Spleen (tissue), 11 donors: Measurements from ENCODE around the gene TMEM116. TPM values are rescaled to one million over a fixed set of nuclear protein-coding genes. Genes with fewer than 3 reads are reported as not detected.

ENCODE experiments used
- DNase-seq: peaks from one replicate; pipeline ENCODE4 v3.0.0-alpha.2; 2020
- H3K27ac ChIP-seq, 8 donors: fragments of 200-600 bp; sonication (generic) in 7 of 8; 1 replicate in 4 of 8; 2 replicates in 4 of 8; pipeline versions ENCODE4 v1.5.0 to v1.8.0; 2016 to 2021; ENCODE audit warnings: inconsistent platforms in 4 of 8, mild to moderate bottlenecking in 4 of 8, moderate library complexity in 1 of 8
- H3K27me3 ChIP-seq, 7 donors: fragments of 200-600 bp; sonication (generic) in 6 of 7; replicated peaks in 1 of 7; 1 replicate in 4 of 7; 2 replicates in 3 of 7; pipeline versions ENCODE4 v1.5.0 to v1.8.0; 2016 to 2021; ENCODE audit warnings: inconsistent platforms in 3 of 7, mild to moderate bottlenecking in 1 of 7
- H3K36me3 ChIP-seq, 6 donors: fragments of 200-600 bp; sonication (generic) in 5 of 6; 1 replicate in 4 of 6; 2 replicates in 2 of 6; pipeline versions ENCODE4 v1.5.0 to v1.8.0; 2016 to 2021; ENCODE audit warnings: inconsistent platforms in 2 of 6
- H3K4me1 ChIP-seq, 6 donors: fragments of 200-600 bp; sonication (generic) in 5 of 6; 1 replicate in 3 of 6; 2 replicates in 3 of 6; pipeline versions ENCODE4 v1.5.0 to v1.8.0; 2016 to 2021; ENCODE audit warnings: inconsistent platforms in 3 of 6
- H3K4me3 ChIP-seq, 8 donors: fragments of 200-600 bp; sonication (generic) in 7 of 8; 1 replicate in 4 of 8; 2 replicates in 4 of 8; pipeline versions ENCODE4 v1.5.0 to v1.8.0; 2016 to 2021; ENCODE audit warnings: inconsistent platforms in 4 of 8, mild to moderate bottlenecking in 4 of 8, moderate library complexity in 2 of 8
- H3K9me3 ChIP-seq, 8 donors: fragments of 200-600 bp; sonication (generic) in 7 of 8; 1 replicate in 4 of 8; 2 replicates in 4 of 8; pipeline versions ENCODE4 v1.5.0 to v1.8.0; 2016 to 2021; ENCODE audit warnings: inconsistent platforms in 4 of 8
- POLR2A ChIP-seq, 3 donors: fragments of 450-650 bp; IDR thresholded peaks; one replicate each; pipeline ENCODE4 v1.5.1; 2017; ENCODE audit warnings: antibody characterized with exemption in 3 of 3, mild to moderate bottlenecking in 1 of 3
- POLR2AphosphoS5 ChIP-seq, 3 donors: sonication (generic); formaldehyde crosslinking; IDR thresholded peaks; one replicate each; pipeline ENCODE4 v1.5.1; 2017; ENCODE audit warnings: antibody characterized with exemption in 3 of 3
- WGBS, 5 donors: extraction: QIAGEN DNeasy Blood & Tissue Kit in 3 of 5; methylation state at CpG; one replicate each; pipeline versions ENCODE4 v1.1.5 to v1.1.7; 2013 to 2018; 5-methylcytosine and 5-hydroxymethylcytosine counted together
- intact Hi-C: fragments of 100-400 bp; cut with DNase I; formaldehyde crosslinking; loops from one replicate; pipeline ENCODE4 v1.15.0; 2023; ENCODE audit warnings: low total_unique reads
- polyA plus RNA-seq, 3 donors: library from polyadenylated mRNA; stranded (reverse); fragments of 200-250 nt; gene quantifications; one replicate each; pipeline ENCODE4 v1.2.1, GENCODE V29; 2013
- total RNA-seq, 7 donors: library from RNA; depleted of rRNA in 3 of 7; stranded (reverse); fragments of >200 nt in 3 of 7; fragmentation: NEBNext Ultra II Directional in 4 of 7; extraction: Animal tissue kit (Norgen Biotek cat#: 25700) in 4 of 7; gene quantifications; one replicate each; pipeline versions ENCODE4 v1.1.0 to v1.2.1, GENCODE V29; 2016 to 2021
- TF ChIP-seq, protein P1 (sequence below), 11 experiments: fragments of 200-600 bp in 7 of 11; fragments of 450-650 bp in 4 of 11; sonication (generic) in 4 of 11; IDR thresholded peaks in 8 of 11; conservative IDR thresholded peaks in 3 of 11; 1 replicate in 7 of 11; 2 replicates in 4 of 11; pipeline versions ENCODE4 v1.4.0 to v1.8.0; 2016 to 2021; ENCODE audit warnings: antibody characterized with exemption in 11 of 11, inconsistent platforms in 4 of 11, mild to moderate bottlenecking in 1 of 11
- donor health status: healthy with polysubstance abuse.
- donor health status: DM: no; HTN: no; CAD: no; lungs with moderate emphysema.
- donor health status: DM: no; HTN: no; CAD: no.
- donor health status: Bipolar disorder and iron deficiency.
- donor health status: healthy.
- donor health status: DM: no; HTN: no; CAD: no.
- donor health status: DM: yes; HTN: yes; CAD: no.

The TMEM116 gene
- total and polyA plus RNA-seq, 10 donors, result 5.4 to 15.2 (median 10.6) TPM

DNA sequence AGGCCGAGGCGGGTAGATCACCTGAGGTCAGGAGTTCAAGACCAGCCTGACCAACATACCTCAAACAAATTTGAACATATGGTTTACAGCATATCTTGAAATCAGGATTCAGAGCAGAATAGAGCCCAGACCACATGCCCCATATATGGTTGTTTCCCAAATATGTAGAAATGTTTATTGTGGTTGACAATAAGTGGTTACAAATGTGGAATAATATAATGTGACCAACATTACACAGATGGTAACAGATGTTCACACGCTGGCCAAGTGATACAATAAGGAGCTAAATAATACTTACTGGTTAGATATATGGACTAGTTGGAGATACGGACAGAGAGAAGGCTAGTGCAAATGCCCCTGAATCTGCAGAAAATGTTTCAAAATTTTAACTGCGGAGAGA is 85.6 kb downstream of the TMEM116 start:
- Histone ChIP-seq H3K9me3 (no peaks in the 10 kb centered on the region), H3K36me3 (peaks cover 0 to 16% (median 3%) of the 10 kb centered on the region in 6 donors), H3K27ac (no peak overlapping the region), H3K27me3 (no peaks in the 10 kb centered on the region), H3K4me3 (no peak overlapping the region), H3K4me1 (no peaks in the 10 kb centered on the region)
- TF ChIP-seq POLR2A (IDR thresholded peaks at IDR 0.05), result no peak
- TF ChIP-seq, protein P1, sequence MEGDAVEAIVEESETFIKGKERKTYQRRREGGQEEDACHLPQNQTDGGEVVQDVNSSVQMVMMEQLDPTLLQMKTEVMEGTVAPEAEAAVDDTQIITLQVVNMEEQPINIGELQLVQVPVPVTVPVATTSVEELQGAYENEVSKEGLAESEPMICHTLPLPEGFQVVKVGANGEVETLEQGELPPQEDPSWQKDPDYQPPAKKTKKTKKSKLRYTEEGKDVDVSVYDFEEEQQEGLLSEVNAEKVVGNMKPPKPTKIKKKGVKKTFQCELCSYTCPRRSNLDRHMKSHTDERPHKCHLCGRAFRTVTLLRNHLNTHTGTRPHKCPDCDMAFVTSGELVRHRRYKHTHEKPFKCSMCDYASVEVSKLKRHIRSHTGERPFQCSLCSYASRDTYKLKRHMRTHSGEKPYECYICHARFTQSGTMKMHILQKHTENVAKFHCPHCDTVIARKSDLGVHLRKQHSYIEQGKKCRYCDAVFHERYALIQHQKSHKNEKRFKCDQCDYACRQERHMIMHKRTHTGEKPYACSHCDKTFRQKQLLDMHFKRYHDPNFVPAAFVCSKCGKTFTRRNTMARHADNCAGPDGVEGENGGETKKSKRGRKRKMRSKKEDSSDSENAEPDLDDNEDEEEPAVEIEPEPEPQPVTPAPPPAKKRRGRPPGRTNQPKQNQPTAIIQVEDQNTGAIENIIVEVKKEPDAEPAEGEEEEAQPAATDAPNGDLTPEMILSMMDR (IDR thresholded peaks at IDR 0.05 in 8 of 11, conservative IDR thresholded peaks at IDR 0.05 in 3 of 11), result no peak
- no peak for TF ChIP-seq POLR2AphosphoS5 (IDR thresholded peaks at IDR 0.05)
- WGBS, 5 donors, result 92 to 97% (median 94%) methylated on average over 5 of the region's 5 CpGs
- DNase-seq, result no peak
- intact Hi-C loops, result no loop called here

DNA sequence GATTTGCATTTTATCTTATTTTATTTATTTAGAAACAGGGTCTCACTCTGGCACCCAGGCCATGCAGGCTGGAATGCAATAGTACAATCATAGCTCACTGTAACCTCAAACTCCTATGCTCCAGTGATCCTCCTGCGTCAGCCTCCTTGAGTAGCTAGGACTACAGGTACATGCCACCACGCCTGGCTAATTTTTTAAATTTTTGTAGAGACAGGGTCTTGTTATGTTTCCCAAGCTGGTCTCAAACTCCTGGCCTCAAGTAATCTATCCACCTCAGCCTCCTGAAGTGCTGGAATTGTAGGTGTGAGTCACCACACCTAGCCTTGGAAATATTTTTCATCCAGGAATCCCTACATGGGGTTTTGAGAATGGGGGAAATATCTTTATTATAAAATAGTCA is 86.3 kb downstream of the TMEM116 start:
- 94 to 98% (median 95%) methylated on average over 2 of the region's 2 CpGs for WGBS, 5 donors
- no peaks in the 10 kb centered on the region for H3K9me3 ChIP-seq
- intact Hi-C loops, result no loop called here
- H3K4me1 ChIP-seq, result no peaks in the 10 kb centered on the region
- no peak overlapping the region for H3K4me3 ChIP-seq
- peaks cover 0 to 9% (median 1%) of the 10 kb centered on the region in 6 donors for H3K36me3 ChIP-seq
- H3K27me3 ChIP-seq, result no peaks in the 10 kb centered on the region
- H3K27ac ChIP-seq, result no peak overlapping the region
- DNase-seq, result no peak
- TF ChIP-seq POLR2AphosphoS5 (IDR thresholded peaks at IDR 0.05), result no peak
- TF ChIP-seq, protein P1 (IDR thresholded peaks at IDR 0.05 in 8 of 11, conservative IDR thresholded peaks at IDR 0.05 in 3 of 11), result no peak
- TF ChIP-seq POLR2A (IDR thresholded peaks at IDR 0.05), result no peak

DNA sequence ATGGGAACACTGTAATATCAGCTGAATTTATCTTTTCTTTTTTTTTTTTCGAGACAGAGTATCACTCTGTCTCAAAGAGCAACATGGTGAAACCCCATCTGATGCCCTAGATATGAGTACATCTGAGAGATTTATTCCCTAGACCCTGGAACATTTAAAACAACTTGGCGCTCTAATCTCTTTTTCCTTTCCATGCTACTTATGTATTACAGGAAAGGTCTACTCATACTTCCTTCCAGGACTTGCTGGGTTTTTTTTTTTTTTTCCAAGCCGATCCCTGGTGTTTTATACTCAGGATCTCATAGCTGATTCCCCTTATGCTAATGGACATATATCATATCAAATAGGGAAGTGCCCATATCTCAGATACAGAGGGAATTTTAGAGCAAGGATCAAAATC is 87.8 kb downstream of the TMEM116 start:
- intact Hi-C loops, result no loop called here
- no peak overlapping the region for H3K4me3 ChIP-seq
- no peak for TF ChIP-seq POLR2AphosphoS5 (IDR thresholded peaks at IDR 0.05)
- TF ChIP-seq, protein P1 (IDR thresholded peaks at IDR 0.05 in 8 of 11, conservative IDR thresholded peaks at IDR 0.05 in 3 of 11), result no peak
- TF ChIP-seq POLR2A (IDR thresholded peaks at IDR 0.05), result no peak
- no peak for DNase-seq
- 63 to 79% (median 67%) methylated on average over 3 of the region's 3 CpGs for WGBS, 5 donors
- H3K27ac ChIP-seq, result no peak overlapping the region
- no peaks in the 10 kb centered on the region for H3K36me3 ChIP-seq
- H3K4me1 ChIP-seq, result no peaks in the 10 kb centered on the region
- H3K27me3 ChIP-seq, result no peaks in the 10 kb centered on the region
- H3K9me3 ChIP-seq, result no peaks in the 10 kb centered on the region

DNA sequence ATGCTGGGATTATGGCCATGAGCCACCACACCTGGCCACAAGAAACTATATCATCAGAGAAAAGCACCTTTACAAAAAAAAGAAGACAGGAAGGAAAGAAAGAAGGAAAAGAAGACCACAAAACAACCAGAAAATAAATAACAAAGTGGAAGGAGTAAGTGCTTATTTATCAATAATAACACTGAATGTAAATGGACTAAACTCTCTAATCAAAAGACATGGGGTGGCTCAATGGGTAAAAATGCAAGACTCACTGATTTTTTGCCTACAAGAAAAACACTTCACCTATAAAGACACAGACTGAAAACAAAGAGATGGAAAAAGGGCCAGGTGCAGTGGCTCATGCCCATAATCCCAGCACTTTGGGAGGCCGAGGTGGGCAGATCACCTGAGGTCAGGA is 105.2 kb downstream of the TMEM116 start:
- peaks cover 0 to 22% (median 8%) of the 10 kb centered on the region in 6 donors for H3K36me3 ChIP-seq
- WGBS, 5 donors, result 89 to 100% (median 93%) methylated on average over 1 of the region's 1 CpG
- DNase-seq, result no peak
- peaks cover 0 to 31% (median 17%) of the 10 kb centered on the region in 8 donors for H3K9me3 ChIP-seq
- H3K4me3 ChIP-seq, result no peak overlapping the region
- no peak overlapping the region for H3K27ac ChIP-seq
- TF ChIP-seq POLR2AphosphoS5 (IDR thresholded peaks at IDR 0.05) (no peak), POLR2A (IDR thresholded peaks at IDR 0.05) (no peak)
- TF ChIP-seq, protein P1 (IDR thresholded peaks at IDR 0.05 in 8 of 11, conservative IDR thresholded peaks at IDR 0.05 in 3 of 11), result no peak
- H3K27me3 ChIP-seq, result no peaks in the 10 kb centered on the region
- H3K4me1 ChIP-seq, result no peaks in the 10 kb centered on the region
- intact Hi-C loops, result no loop called here
